Measurements from ENCODE around the gene OSBPL3. TPM values are rescaled to one million over a fixed set of nuclear protein-coding genes. Genes with fewer than 3 reads are reported as not detected.

OSBPL3 gene
- total RNA-seq, 1 experiment from 2014 or later, result 36.8 TPM

DNA sequence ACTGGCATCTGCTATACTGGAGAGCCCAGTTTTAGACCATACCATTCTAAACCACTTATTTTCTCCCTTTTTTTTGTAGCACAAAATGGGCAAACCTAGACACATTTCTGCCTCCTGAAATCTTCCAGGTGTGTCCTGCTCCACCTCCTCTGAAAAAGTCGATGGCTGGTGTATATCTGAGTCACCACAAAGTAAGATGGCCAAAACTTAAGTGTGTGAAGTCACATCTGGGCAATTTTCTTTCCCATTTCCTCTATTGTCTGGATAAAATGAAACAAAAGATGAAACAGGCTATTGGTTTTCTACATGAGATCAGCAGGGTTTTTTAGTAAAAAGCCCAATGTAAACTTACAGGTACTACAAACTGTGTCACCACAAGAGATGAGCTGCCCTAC is 65.5 kb downstream of the OSBPL3 start:
- no peaks in the 10 kb centered on the region for H3K9me2 ChIP-seq (ENCODE audit: insufficient read depth)
- H3K27me3 ChIP-seq (ENCODE audit: insufficient read depth, low read length), result no peaks in the 10 kb centered on the region
- H3K79me2 ChIP-seq (ENCODE audit: insufficient read depth, low read length), result peaks cover 97% of the 10 kb centered on the region
- H3K36me3 ChIP-seq (ENCODE audit: control insufficient read depth in 1 of 2, insufficient read depth in 2 of 2, low read length in 2 of 2), result no peaks in the 10 kb centered on the region
- H3K27ac ChIP-seq (ENCODE audit: low read depth, low read length), result no peak overlapping the region
- POLR2A ChIA-PET, result no interaction called here
- H3K9me3 ChIP-seq (ENCODE audit: control insufficient read depth in 1 of 2, insufficient read depth in 1 of 2, low read depth in 1 of 2, low read length in 2 of 2), result no peaks in the 10 kb centered on the region
- CTCF ChIA-PET, result no interaction called here
- no peak overlapping the region for H3K4me2 ChIP-seq (ENCODE audit: low read length)
- no peak overlapping the region for H2AFZ ChIP-seq (ENCODE audit: low read depth, low read length, poor library complexity, severe bottlenecking)
- TF ChIP-seq EZH2phosphoT487 (IDR thresholded peaks at IDR 0.05; ENCODE audit: borderline replicate concordance) (no peak), SRF (IDR thresholded peaks at IDR 0.05; ENCODE audit: low read depth) (no peak), POLR2A (IDR thresholded peaks at IDR 0.05; ENCODE audit: borderline replicate concordance, extremely low read depth, insufficient read depth, insufficient read length) (no peak), POLR2AphosphoS5 (IDR thresholded peaks at IDR 0.05; ENCODE audit: low read depth, low read length) (no peak), ZFX (IDR thresholded peaks at IDR 0.05) (no peak), CBX3 (IDR thresholded peaks at IDR 0.05; ENCODE audit: low read depth) (no peak), CEBPB (IDR thresholded peaks at IDR 0.05; ENCODE audit: low read depth) (no peak), FOSL1 (IDR thresholded peaks at IDR 0.05; ENCODE audit: low read depth) (no peak), EGR1 (IDR thresholded peaks at IDR 0.05; ENCODE audit: low read depth) (no peak), ELF1 (IDR thresholded peaks at IDR 0.05; ENCODE audit: borderline replicate concordance, low read depth) (no peak), SIN3A (IDR thresholded peaks at IDR 0.05; ENCODE audit: low read depth) (no peak), JUND (IDR thresholded peaks at IDR 0.05) (no peak), RAD21 (IDR thresholded peaks at IDR 0.05; ENCODE audit: low read depth) (no peak), EZH2 (IDR thresholded peaks at IDR 0.05) (no peak), ZNF274 (IDR thresholded peaks at IDR 0.05; ENCODE audit: low read depth, low read length) (no peak), SP1 (IDR thresholded peaks at IDR 0.05; ENCODE audit: low read depth) (no peak)
- TF ChIP-seq, protein P1, sequence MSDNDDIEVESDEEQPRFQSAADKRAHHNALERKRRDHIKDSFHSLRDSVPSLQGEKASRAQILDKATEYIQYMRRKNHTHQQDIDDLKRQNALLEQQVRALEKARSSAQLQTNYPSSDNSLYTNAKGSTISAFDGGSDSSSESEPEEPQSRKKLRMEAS (IDR thresholded peaks at IDR 0.05), result no peak
- TF ChIP-seq, protein P2, sequence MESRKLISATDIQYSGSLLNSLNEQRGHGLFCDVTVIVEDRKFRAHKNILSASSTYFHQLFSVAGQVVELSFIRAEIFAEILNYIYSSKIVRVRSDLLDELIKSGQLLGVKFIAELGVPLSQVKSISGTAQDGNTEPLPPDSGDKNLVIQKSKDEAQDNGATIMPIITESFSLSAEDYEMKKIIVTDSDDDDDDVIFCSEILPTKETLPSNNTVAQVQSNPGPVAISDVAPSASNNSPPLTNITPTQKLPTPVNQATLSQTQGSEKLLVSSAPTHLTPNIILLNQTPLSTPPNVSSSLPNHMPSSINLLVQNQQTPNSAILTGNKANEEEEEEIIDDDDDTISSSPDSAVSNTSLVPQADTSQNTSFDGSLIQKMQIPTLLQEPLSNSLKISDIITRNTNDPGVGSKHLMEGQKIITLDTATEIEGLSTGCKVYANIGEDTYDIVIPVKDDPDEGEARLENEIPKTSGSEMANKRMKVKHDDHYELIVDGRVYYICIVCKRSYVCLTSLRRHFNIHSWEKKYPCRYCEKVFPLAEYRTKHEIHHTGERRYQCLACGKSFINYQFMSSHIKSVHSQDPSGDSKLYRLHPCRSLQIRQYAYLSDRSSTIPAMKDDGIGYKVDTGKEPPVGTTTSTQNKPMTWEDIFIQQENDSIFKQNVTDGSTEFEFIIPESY (IDR thresholded peaks at IDR 0.05; ENCODE audit: extremely low read depth, insufficient replicate concordance, low read length), result no peak
- TF ChIP-seq, protein P3, sequence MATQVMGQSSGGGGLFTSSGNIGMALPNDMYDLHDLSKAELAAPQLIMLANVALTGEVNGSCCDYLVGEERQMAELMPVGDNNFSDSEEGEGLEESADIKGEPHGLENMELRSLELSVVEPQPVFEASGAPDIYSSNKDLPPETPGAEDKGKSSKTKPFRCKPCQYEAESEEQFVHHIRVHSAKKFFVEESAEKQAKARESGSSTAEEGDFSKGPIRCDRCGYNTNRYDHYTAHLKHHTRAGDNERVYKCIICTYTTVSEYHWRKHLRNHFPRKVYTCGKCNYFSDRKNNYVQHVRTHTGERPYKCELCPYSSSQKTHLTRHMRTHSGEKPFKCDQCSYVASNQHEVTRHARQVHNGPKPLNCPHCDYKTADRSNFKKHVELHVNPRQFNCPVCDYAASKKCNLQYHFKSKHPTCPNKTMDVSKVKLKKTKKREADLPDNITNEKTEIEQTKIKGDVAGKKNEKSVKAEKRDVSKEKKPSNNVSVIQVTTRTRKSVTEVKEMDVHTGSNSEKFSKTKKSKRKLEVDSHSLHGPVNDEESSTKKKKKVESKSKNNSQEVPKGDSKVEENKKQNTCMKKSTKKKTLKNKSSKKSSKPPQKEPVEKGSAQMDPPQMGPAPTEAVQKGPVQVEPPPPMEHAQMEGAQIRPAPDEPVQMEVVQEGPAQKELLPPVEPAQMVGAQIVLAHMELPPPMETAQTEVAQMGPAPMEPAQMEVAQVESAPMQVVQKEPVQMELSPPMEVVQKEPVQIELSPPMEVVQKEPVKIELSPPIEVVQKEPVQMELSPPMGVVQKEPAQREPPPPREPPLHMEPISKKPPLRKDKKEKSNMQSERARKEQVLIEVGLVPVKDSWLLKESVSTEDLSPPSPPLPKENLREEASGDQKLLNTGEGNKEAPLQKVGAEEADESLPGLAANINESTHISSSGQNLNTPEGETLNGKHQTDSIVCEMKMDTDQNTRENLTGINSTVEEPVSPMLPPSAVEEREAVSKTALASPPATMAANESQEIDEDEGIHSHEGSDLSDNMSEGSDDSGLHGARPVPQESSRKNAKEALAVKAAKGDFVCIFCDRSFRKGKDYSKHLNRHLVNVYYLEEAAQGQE (IDR thresholded peaks at IDR 0.05; ENCODE audit: low read depth), result no peak
- TF ChIP-seq, protein P4, sequence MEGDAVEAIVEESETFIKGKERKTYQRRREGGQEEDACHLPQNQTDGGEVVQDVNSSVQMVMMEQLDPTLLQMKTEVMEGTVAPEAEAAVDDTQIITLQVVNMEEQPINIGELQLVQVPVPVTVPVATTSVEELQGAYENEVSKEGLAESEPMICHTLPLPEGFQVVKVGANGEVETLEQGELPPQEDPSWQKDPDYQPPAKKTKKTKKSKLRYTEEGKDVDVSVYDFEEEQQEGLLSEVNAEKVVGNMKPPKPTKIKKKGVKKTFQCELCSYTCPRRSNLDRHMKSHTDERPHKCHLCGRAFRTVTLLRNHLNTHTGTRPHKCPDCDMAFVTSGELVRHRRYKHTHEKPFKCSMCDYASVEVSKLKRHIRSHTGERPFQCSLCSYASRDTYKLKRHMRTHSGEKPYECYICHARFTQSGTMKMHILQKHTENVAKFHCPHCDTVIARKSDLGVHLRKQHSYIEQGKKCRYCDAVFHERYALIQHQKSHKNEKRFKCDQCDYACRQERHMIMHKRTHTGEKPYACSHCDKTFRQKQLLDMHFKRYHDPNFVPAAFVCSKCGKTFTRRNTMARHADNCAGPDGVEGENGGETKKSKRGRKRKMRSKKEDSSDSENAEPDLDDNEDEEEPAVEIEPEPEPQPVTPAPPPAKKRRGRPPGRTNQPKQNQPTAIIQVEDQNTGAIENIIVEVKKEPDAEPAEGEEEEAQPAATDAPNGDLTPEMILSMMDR (IDR thresholded peaks at IDR 0.05 in 2 of 3, conservative IDR thresholded peaks at IDR 0.05 in 1 of 3; ENCODE audit: borderline replicate concordance in 1 of 3, insufficient read depth in 1 of 3, low read depth in 2 of 3, low read length in 2 of 3), result no peak
- no peak overlapping the region for H3K9ac ChIP-seq (ENCODE audit: low read length)
- RAD21 ChIA-PET (ENCODE audit: low non-redundant PET in 1 of 2, low total read pairs in 2 of 2, uncharacterized antibody in 2 of 2, unreplicated experiment in 2 of 2), result no interaction called here
- ATAC-seq (no peak), DNase-seq (ENCODE audit: low read depth, low spot score) (no peak)
- H4K20me1 ChIP-seq (ENCODE audit: insufficient read depth), result no peaks in the 10 kb centered on the region
- peaks cover 9 to 57% of the 10 kb centered on the region in 2 experiments for H3K4me1 ChIP-seq (ENCODE audit: control insufficient read depth in 1 of 2, insufficient read depth in 2 of 2, low read length in 2 of 2)
- intact Hi-C loops (cut with micrococcal nuclease), result no loop called here
- no peak overlapping the region for H3K4me3 ChIP-seq (replicated peaks in 1 of 2; ENCODE audit: low read depth in 1 of 2, low read length in 2 of 2)
- no TSS peak for BruUV-seq (replicated peaks)

Data from HCT116 (cell line).